Measurements from ENCODE around the gene ENPEP.

DNA sequence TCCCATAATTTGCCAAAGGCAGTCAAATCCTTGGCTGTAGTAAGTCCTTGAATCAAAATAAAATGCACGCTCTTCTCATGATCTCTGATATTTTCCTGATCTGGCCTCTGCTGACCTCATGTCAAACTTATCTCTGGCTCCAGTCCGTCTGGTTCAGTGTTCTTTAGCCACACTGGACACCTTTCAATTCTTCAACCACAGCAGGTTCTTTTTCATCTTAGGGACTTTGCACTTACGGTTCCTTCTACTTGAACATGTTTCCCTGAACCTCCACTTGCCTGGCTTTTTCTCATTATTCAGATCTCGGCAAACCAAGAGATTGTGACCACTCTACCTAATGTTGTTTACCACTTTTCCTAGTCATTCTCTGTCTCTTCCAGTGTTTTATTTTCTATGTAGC lies 10.3 kb downstream of the ENPEP start:
- TF ChIP-seq, protein P1, sequence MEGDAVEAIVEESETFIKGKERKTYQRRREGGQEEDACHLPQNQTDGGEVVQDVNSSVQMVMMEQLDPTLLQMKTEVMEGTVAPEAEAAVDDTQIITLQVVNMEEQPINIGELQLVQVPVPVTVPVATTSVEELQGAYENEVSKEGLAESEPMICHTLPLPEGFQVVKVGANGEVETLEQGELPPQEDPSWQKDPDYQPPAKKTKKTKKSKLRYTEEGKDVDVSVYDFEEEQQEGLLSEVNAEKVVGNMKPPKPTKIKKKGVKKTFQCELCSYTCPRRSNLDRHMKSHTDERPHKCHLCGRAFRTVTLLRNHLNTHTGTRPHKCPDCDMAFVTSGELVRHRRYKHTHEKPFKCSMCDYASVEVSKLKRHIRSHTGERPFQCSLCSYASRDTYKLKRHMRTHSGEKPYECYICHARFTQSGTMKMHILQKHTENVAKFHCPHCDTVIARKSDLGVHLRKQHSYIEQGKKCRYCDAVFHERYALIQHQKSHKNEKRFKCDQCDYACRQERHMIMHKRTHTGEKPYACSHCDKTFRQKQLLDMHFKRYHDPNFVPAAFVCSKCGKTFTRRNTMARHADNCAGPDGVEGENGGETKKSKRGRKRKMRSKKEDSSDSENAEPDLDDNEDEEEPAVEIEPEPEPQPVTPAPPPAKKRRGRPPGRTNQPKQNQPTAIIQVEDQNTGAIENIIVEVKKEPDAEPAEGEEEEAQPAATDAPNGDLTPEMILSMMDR (IDR thresholded peaks at IDR 0.05) = no peak
- TF ChIP-seq POLR2A (IDR thresholded peaks at IDR 0.05) (no peak), EP300 (IDR thresholded peaks at IDR 0.05) (no peak)
